ENCODE data around the gene MAST4. TPM values are rescaled to one million over a fixed set of nuclear protein-coding genes. Genes with fewer than 3 reads are reported as not detected.

Gene MAST4
- total and polyA plus RNA-seq, 2 of the 4 experiments (the other 2 are of a cell fraction) = 4.8 to 6.8 TPM

DNA sequence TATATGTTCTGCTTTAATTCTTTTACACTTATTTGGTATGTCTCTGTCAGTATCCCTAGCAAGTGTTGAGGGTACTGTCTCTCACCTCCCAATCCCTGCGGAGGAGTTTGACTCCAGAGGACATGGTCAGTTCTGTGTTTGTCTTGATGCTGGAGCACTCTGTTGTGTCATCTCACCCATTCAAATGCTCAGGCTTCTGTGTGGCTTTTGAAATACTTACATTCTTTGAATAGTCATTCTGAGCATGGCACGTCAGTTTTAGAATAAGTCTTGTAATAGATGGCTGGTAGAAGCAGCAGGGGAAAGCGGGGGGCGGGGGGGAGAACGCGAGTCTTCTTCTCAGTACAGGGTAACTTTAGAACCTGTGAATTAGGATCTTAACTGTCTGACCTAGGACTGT, 12.3 kb downstream of the MAST4 start:
- Histone ChIP-seq H3K27ac (ENCODE audit: insufficient read depth, low read length) (no peak overlapping the region), H3K4me3 (ENCODE audit: insufficient read depth, low read depth, low read length) (no peak overlapping the region), H3K9ac (ENCODE audit: low read depth, low read length) (no peak overlapping the region), H3K79me1 (ENCODE audit: low read depth in 1 of 2, low read length in 2 of 2) (no peaks in the 10 kb centered on the region), H3K14ac (replicated peaks; ENCODE audit: low read depth, low read length) (no peak overlapping the region), H2BK15ac (ENCODE audit: low read depth, low read length) (no peak overlapping the region), H3K9me1 (ENCODE audit: insufficient read depth, low read length) (no peaks in the 10 kb centered on the region), H3K4me1 (ENCODE audit: control insufficient read depth, insufficient read depth, low read length) (no peaks in the 10 kb centered on the region), H3K36me3 (ENCODE audit: control insufficient read depth, insufficient read depth, low read length) (no peaks in the 10 kb centered on the region), H3K23ac (ENCODE audit: low read depth, low read length) (no peak overlapping the region), H2BK5ac (ENCODE audit: low read depth, low read length, poor library complexity, severe bottlenecking) (no peak overlapping the region), H3K18ac (ENCODE audit: low read depth, low read length) (no peak overlapping the region), H3K27me3 (ENCODE audit: control insufficient read depth, insufficient read depth, low read length) (no peaks in the 10 kb centered on the region; the same call in 1 of the 2 replicates), H4K91ac (ENCODE audit: insufficient read depth, low read depth, low read length) (no peak overlapping the region), H3K56ac (ENCODE audit: extremely low read depth, insufficient read depth, low read length) (no peak overlapping the region), H3K4ac (ENCODE audit: low read depth, low read length) (no peak overlapping the region), H2AFZ (replicated peaks; ENCODE audit: low read length, poor library complexity) (no peak overlapping the region), H2AK9ac (replicated peaks; ENCODE audit: low read depth, low read length, poor library complexity) (no peak overlapping the region), H3K9me3 (ENCODE audit: control insufficient read depth, insufficient read depth, low read length) (no peaks in the 10 kb centered on the region), H2BK20ac (ENCODE audit: low read depth, low read length) (no peak overlapping the region), H2BK120ac (ENCODE audit: low read depth, low read length) (no peak overlapping the region), H4K8ac (ENCODE audit: low read depth in 2 of 2, low read length in 2 of 2) (no peak overlapping the region), H2AK5ac (ENCODE audit: low read depth, low read length) (no peak overlapping the region), H4K20me1 (ENCODE audit: insufficient read depth, low read length) (no peaks in the 10 kb centered on the region), H3K4me2 (ENCODE audit: low read depth, low read length) (no peak overlapping the region), H4K5ac (ENCODE audit: low read depth, low read length) (no peak overlapping the region)
- no CpG with 5 or more reads among the region's 6 CpGs for WGBS, 2 experiments (ENCODE audit: extremely low coverage in 2 of 2, insufficient read length in 1 of 2)
- dilution Hi-C loops (cut with HindIII; ENCODE audit: low sequenced_read_pairs, unreplicated experiment) (no loop called here), in situ Hi-C loops (cut with MboI; ENCODE audit: low sequenced_read_pairs) (no loop called here), intact Hi-C loops (cut with micrococcal nuclease) (no loop called here)
- DNase-seq = no peak
- ChIA-PET POLR2A (ENCODE audit: unreplicated experiment) (no interaction called here), CTCF (no interaction called here)
- TF ChIP-seq MAZ (IDR thresholded peaks at IDR 0.05; ENCODE audit: borderline replicate concordance, low read depth, low read length) (no peak), USF2 (IDR thresholded peaks at IDR 0.05; ENCODE audit: low read depth, low read length) (no peak), RAD21 (IDR thresholded peaks at IDR 0.05; ENCODE audit: low read length) (no peak), POLR2A (IDR thresholded peaks at IDR 0.05; ENCODE audit: low read depth, low read length) (no peak), FOS (IDR thresholded peaks at IDR 0.05; ENCODE audit: low read depth, low read length) (no peak), CTCF (conservative IDR thresholded peaks at IDR 0.05; ENCODE audit: low read depth, low read length) (no peak), CHD1 (IDR thresholded peaks at IDR 0.05; ENCODE audit: low read depth, low read length) (no peak), CEBPB (IDR thresholded peaks at IDR 0.05; ENCODE audit: low read depth, low read length) (no peak), MAFK (IDR thresholded peaks at IDR 0.05; ENCODE audit: low read depth, low read length) (no peak), BHLHE40 (IDR thresholded peaks at IDR 0.05; ENCODE audit: low read depth, low read length) (no peak), SMC3 (IDR thresholded peaks at IDR 0.05; ENCODE audit: low read depth, low read length) (no peak), RFX5 (IDR thresholded peaks at IDR 0.05; ENCODE audit: low read depth, low read length) (no peak), MXI1 (IDR thresholded peaks at IDR 0.05; ENCODE audit: borderline replicate concordance, low read depth, low read length) (no peak), RCOR1 (IDR thresholded peaks at IDR 0.05; ENCODE audit: insufficient replicate concordance, low read length) (no peak), NFE2L2 (IDR thresholded peaks at IDR 0.05; ENCODE audit: low read depth, low read length) (no peak)
- no TSS peak for BruUV-seq (replicated peaks)
- no peak for ATAC-seq (ENCODE audit: low read depth)

Data from IMR-90 (cell line).